GM23338 (cell line): Measurements from ENCODE around the gene FGGY.

Experiments
- CREB1 ChIP-seq: fragments of 250-450 bp; sonication (Bioruptor Pico); IDR thresholded peaks from 2 replicates; pipeline ENCODE4 v1.5.0; 2020; ENCODE audit warnings: low read depth, mild to moderate bottlenecking, moderate library complexity
- EZH2 ChIP-seq: fragments of 200-600 bp; sonication (generic); IDR thresholded peaks from one replicate; pipeline ENCODE4 v1.8.0; 2017; ENCODE audit warnings: antibody characterized with exemption, mild to moderate bottlenecking, low read depth; ENCODE audit not compliant: unreplicated experiment
- EZH2phosphoT487 ChIP-seq: fragments of 200-600 bp; sonication (generic); IDR thresholded peaks from one replicate; pipeline ENCODE4 v1.8.1; 2018; ENCODE audit warnings: antibody characterized with exemption; ENCODE audit not compliant: unreplicated experiment
- JUNB ChIP-seq: IDR thresholded peaks from one replicate; pipeline ENCODE4 v1.6.1; 2016; ENCODE audit warnings: antibody characterized with exemption; ENCODE audit not compliant: unreplicated experiment
- POLR2AphosphoS5 ChIP-seq: IDR thresholded peaks from 2 replicates; pipeline ENCODE4 v1.6.1; 2016; ENCODE audit warnings: antibody characterized with exemption, low read depth
- TF ChIP-seq, protein P1 (sequence below), 2 experiments: fragments of 200-600 bp in 1 of 2; sonication (generic) in 1 of 2; conservative IDR thresholded peaks; 2 replicates each; pipeline versions ENCODE4 v1.5.1 to v1.6.1; 2016 to 2017; ENCODE audit warnings: antibody characterized with exemption in 2 of 2, low read depth in 2 of 2, mild to moderate bottlenecking in 2 of 2, moderate library complexity in 1 of 2
- TF ChIP-seq, protein P2 (sequence below): IDR thresholded peaks from one replicate; pipeline ENCODE4 v1.6.1; 2018; ENCODE audit warnings: antibody characterized with exemption; ENCODE audit not compliant: unreplicated experiment

DNA sequence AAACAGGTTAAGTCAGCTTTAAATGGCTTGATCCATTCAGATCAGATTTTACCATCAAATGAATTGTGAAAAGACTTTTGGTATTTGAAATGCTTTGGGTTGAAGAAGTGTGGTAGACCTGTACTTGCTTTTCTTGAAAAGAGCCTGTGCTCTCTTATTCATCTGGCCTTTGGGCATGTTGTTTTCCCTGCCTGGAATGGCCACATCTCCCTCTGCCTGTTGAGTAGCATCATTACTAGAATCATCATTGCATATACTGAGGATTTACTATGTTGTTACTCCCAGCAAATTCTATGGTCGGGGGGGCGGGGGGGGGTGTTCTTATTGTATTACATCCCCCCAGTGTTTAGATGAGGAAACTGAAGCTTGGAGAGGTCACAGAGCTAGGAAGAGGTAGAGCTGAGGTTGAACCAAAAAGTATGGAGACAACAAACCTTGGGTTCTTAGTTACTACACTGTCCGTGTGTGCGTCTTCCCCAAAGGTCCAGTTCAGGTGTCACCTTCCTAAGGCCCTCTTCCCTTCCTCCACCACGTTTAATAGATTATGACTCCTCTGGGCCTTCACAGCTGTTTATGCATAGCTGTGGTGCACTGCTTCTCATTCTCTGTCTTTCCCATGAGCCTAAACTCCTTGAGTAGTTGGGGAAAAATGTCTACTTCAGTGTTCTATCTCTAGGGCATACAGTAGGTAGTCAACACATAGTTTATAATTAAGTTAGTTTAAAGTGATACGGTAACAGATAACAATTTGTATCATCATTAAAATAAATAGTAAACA, 271.5 kb downstream of the FGGY start:
- TF ChIP-seq, protein P1, sequence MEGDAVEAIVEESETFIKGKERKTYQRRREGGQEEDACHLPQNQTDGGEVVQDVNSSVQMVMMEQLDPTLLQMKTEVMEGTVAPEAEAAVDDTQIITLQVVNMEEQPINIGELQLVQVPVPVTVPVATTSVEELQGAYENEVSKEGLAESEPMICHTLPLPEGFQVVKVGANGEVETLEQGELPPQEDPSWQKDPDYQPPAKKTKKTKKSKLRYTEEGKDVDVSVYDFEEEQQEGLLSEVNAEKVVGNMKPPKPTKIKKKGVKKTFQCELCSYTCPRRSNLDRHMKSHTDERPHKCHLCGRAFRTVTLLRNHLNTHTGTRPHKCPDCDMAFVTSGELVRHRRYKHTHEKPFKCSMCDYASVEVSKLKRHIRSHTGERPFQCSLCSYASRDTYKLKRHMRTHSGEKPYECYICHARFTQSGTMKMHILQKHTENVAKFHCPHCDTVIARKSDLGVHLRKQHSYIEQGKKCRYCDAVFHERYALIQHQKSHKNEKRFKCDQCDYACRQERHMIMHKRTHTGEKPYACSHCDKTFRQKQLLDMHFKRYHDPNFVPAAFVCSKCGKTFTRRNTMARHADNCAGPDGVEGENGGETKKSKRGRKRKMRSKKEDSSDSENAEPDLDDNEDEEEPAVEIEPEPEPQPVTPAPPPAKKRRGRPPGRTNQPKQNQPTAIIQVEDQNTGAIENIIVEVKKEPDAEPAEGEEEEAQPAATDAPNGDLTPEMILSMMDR (conservative IDR thresholded peaks at IDR 0.05; ENCODE audit: low read depth in 2 of 2): peak in 1 of 2 experiments; percentile 37; a peak in 2 of 4 replicates
- no peak for TF ChIP-seq POLR2AphosphoS5
- no peak for TF ChIP-seq EZH2phosphoT487
- no peak for TF ChIP-seq EZH2
- TF ChIP-seq, protein P2, sequence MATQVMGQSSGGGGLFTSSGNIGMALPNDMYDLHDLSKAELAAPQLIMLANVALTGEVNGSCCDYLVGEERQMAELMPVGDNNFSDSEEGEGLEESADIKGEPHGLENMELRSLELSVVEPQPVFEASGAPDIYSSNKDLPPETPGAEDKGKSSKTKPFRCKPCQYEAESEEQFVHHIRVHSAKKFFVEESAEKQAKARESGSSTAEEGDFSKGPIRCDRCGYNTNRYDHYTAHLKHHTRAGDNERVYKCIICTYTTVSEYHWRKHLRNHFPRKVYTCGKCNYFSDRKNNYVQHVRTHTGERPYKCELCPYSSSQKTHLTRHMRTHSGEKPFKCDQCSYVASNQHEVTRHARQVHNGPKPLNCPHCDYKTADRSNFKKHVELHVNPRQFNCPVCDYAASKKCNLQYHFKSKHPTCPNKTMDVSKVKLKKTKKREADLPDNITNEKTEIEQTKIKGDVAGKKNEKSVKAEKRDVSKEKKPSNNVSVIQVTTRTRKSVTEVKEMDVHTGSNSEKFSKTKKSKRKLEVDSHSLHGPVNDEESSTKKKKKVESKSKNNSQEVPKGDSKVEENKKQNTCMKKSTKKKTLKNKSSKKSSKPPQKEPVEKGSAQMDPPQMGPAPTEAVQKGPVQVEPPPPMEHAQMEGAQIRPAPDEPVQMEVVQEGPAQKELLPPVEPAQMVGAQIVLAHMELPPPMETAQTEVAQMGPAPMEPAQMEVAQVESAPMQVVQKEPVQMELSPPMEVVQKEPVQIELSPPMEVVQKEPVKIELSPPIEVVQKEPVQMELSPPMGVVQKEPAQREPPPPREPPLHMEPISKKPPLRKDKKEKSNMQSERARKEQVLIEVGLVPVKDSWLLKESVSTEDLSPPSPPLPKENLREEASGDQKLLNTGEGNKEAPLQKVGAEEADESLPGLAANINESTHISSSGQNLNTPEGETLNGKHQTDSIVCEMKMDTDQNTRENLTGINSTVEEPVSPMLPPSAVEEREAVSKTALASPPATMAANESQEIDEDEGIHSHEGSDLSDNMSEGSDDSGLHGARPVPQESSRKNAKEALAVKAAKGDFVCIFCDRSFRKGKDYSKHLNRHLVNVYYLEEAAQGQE: no peak
- no peak for TF ChIP-seq CREB1 (CRISPR knock-in tag)
- TF ChIP-seq JUNB: no peak
